ENCODE data around the gene MAP6D1. TPM values are rescaled to one million over a fixed set of nuclear protein-coding genes. Genes with fewer than 3 reads are reported as not detected.
A peak's percentile ranks its signal among the peaks of the same experiment; 100 is the strongest.
"Not testable (repeated sequence)": the region's sequence is repeated elsewhere in the genome, so short reads cannot be mapped to it uniquely, and the experiment has no call there.

The MAP6D1 gene
- total and polyA plus RNA-seq, 4 experiments from 2014 or later: 0.31 to 3.1 (median 1.0) TPM; not detected in 1

DNA sequence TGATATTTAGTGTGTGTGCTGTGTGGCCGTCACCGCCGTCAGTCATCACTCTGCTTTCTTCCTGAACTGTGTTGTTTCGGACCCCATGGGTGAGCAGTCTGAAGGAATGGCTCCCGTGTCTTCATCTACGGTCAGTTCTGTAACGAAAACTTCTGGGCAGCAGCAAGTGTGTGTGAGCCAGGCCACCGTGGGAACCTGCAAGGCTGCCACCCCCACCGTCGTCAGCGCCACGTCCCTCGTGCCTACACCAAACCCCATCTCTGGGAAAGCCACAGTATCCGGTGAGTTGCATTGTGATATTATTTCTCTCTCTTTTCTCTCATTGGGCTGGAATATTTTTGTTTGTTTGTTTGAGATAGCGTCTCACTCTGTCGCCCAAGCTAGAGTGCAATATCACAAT, 34.7 kb downstream of the MAP6D1 start:
- Mint-ChIP-seq H3K4me3 (no peak overlapping the region), H3K27me3 (no peaks in the 10 kb centered on the region), H3K36me3 (peaks cover 53 to 68% of the 10 kb centered on the region in 2 donors), H3K4me1 (peaks cover 5 to 12% (median 7%) of the 10 kb centered on the region in 4 donors), H3K27ac (peak overlapping the region in 2 of 7 donors; percentile 10 to 37), H3K9me3 (no peaks in the 10 kb centered on the region)
- no peaks in the 10 kb centered on the region for H3K4me1 ChIP-seq (ENCODE audit: insufficient read depth, low read length)
- ChIA-PET POLR2A (ENCODE audit: partially characterized antibody) (no interaction called here), CTCF (ENCODE audit: partially characterized antibody) (interaction anchor here (1.1 kb wide), 1 partner anchor 23 kb away, joined by 3 read pairs; no protein-coding TSS in a partner anchor)
- no peak overlapping the region for H3K27ac ChIP-seq (ENCODE audit: low read depth, low read length)
- no peaks in the 10 kb centered on the region for H3K9me3 ChIP-seq (ENCODE audit: control insufficient read depth in 1 of 2, low read length in 2 of 2)
- DNase-seq: no peak
- peaks cover 18% of the 10 kb centered on the region for H3K36me3 ChIP-seq (ENCODE audit: insufficient read depth, low read length)
- H3K4me3 ChIP-seq (ENCODE audit: low read length in 2 of 2): no peak overlapping the region
- no peaks in the 10 kb centered on the region for H3K27me3 ChIP-seq (ENCODE audit: insufficient read depth, low read length)
- intact Hi-C loops (cut with micrococcal nuclease): no loop called here

DNA sequence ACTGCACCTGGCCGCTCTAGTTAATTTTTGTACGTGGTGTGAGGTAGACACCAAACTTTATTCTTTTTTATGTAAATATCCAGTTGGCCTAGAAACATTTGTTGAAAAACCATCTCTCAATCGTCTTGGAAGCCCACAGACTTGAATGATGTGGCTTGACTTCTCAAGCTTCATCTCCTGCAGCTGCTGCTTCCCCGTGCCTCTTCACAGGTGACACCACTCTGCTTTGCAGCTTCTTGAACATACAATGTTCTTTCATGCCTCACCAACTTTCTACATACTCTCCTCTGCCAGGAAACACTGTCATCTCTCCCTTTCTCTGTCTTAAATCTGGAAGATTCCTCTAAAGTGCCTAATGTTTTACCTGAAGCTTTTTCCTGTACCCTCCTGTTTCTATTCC, 35.6 kb downstream of the MAP6D1 start:
- ChIA-PET POLR2A (ENCODE audit: partially characterized antibody) (no interaction called here), CTCF (ENCODE audit: partially characterized antibody) (interaction anchor here (1.8 kb wide), 1 partner anchor 23 kb away, joined by 10 read pairs; no protein-coding TSS in a partner anchor)
- H3K4me3 ChIP-seq (ENCODE audit: low read length in 2 of 2): no peak overlapping the region
- no peak overlapping the region for H3K27ac Mint-ChIP-seq
- H3K9me3 Mint-ChIP-seq: no peaks in the 10 kb centered on the region
- no peaks in the 10 kb centered on the region for H3K27me3 ChIP-seq (ENCODE audit: insufficient read depth, low read length)
- intact Hi-C loops (cut with micrococcal nuclease): no loop called here
- no peaks in the 10 kb centered on the region for H3K9me3 ChIP-seq (ENCODE audit: control insufficient read depth in 1 of 2, low read length in 2 of 2)
- no peaks in the 10 kb centered on the region for H3K4me1 ChIP-seq (ENCODE audit: insufficient read depth, low read length)
- H3K27ac ChIP-seq (ENCODE audit: low read depth, low read length): no peak overlapping the region
- peaks cover 18% of the 10 kb centered on the region for H3K36me3 ChIP-seq (ENCODE audit: insufficient read depth, low read length)
- H3K4me3 Mint-ChIP-seq: no peak overlapping the region
- peaks cover 54 to 70% of the 10 kb centered on the region in 2 donors for H3K36me3 Mint-ChIP-seq
- no peaks in the 10 kb centered on the region for H3K27me3 Mint-ChIP-seq
- DNase-seq: no peak
- peaks cover 5 to 12% (median 7%) of the 10 kb centered on the region in 4 donors for H3K4me1 Mint-ChIP-seq

DNA sequence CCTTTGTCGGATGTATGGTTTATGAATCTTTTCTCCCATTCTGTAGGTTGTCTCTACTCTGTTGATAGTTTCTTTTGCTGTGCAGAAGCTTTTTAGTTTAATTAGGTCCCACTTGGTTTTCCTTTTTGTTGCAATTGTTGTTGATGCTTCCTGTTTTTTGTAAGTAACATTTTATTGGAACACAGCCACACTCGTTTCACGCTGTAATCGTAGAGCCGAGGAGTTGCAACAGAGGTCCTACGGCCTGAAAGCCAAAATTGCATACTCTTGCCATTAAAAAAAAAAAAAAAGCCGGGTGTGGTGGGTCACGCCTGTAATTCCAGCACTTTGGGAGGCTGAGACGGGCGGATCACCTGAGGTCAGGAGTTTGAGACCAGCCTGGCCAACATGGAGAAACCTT, 40.9 kb downstream of the MAP6D1 start:
- H3K27me3 Mint-ChIP-seq; H3K27ac ChIP-seq (ENCODE audit: low read depth, low read length): not testable (repeated sequence)

DNA sequence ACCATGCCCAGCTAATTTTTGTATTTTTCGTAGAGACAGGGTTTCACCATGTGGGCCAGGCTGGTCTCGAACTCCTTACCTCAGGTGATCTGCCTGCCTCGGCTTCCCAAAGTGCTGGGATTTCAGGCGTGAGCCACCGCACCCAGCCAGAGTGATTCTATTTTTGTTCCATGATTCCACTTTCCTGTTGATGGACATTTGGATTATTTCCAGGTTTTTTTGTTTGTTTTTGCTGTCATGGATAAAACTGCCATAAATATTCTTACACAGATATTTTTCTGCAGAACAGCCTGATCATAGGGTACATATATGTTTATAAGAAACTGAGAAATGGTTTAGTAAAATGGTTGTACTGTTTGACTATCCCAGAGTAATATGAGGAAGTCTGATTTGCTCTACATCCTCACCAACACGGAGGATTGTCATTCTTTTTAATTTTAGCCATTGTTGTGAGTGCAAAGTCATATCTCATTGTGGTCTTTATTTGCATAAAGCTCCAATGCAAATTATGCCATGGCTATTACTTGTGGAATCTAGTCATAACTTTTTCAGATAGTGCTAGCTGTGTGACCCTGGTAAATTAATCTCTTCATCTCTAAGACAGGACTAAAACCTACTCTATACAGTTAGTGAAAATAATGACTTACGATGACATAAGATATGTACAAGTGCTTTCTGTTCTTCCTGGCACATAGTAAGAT, 42.7 kb downstream of the MAP6D1 start:
- intact Hi-C loops (cut with micrococcal nuclease): no loop called here
- Mint-ChIP-seq H3K4me1 (peaks cover 0 to 4% (median 0%) of the 10 kb centered on the region in 4 donors), H3K4me3 (no peak overlapping the region), H3K36me3 (peaks cover 55 to 75% of the 10 kb centered on the region in 2 donors), H3K9me3 (no peaks in the 10 kb centered on the region), H3K27ac (no peak overlapping the region), H3K27me3 (no peaks in the 10 kb centered on the region)
- no peak overlapping the region for H3K4me3 ChIP-seq (ENCODE audit: low read length in 2 of 2)
- H3K36me3 ChIP-seq (ENCODE audit: insufficient read depth, low read length): peaks cover 36% of the 10 kb centered on the region
- no peak overlapping the region for H3K27ac ChIP-seq (ENCODE audit: low read depth, low read length)
- ChIA-PET POLR2A (ENCODE audit: partially characterized antibody) (no interaction called here), CTCF (ENCODE audit: partially characterized antibody) (interaction anchor here (0.8 kb wide), 1 partner anchor 17 kb away, joined by 3 read pairs; no protein-coding TSS in a partner anchor)
- DNase-seq: no peak
- H3K9me3 ChIP-seq (ENCODE audit: control insufficient read depth in 1 of 2, low read length in 2 of 2): no peaks in the 10 kb centered on the region
- no peaks in the 10 kb centered on the region for H3K27me3 ChIP-seq (ENCODE audit: insufficient read depth, low read length)
- no peaks in the 10 kb centered on the region for H3K4me1 ChIP-seq (ENCODE audit: insufficient read depth, low read length)

More for the DNA sequence above, 40.9 kb downstream of the MAP6D1 start:
- ChIA-PET CTCF (ENCODE audit: partially characterized antibody) (interaction anchor here (0.8 kb wide), 1 partner anchor 17 kb away, joined by 3 read pairs; no protein-coding TSS in a partner anchor), POLR2A (ENCODE audit: partially characterized antibody) (interaction anchor here (0.6 kb wide), 1 partner anchor 111 kb away, joined by 6 read pairs; no protein-coding TSS in a partner anchor)
- H3K4me3 Mint-ChIP-seq; H3K4me1 ChIP-seq (ENCODE audit: insufficient read depth, low read length); DNase-seq; H3K4me3 ChIP-seq (ENCODE audit: low read length in 2 of 2); H3K27me3 ChIP-seq (ENCODE audit: insufficient read depth, low read length); H3K9me3 ChIP-seq (ENCODE audit: control insufficient read depth in 1 of 2, low read length in 2 of 2); intact Hi-C loops (cut with micrococcal nuclease); H3K9me3 Mint-ChIP-seq: not testable (repeated sequence)
- peaks cover 54 to 73% of the 10 kb centered on the region in 2 donors for H3K36me3 Mint-ChIP-seq
- H3K36me3 ChIP-seq (ENCODE audit: insufficient read depth, low read length): peaks cover 29% of the 10 kb centered on the region
- peak overlapping the region in 1 of 7 donors; percentile 35 for H3K27ac Mint-ChIP-seq
- peaks cover 5 to 12% (median 5%) of the 10 kb centered on the region in 4 donors for H3K4me1 Mint-ChIP-seq

DNA sequence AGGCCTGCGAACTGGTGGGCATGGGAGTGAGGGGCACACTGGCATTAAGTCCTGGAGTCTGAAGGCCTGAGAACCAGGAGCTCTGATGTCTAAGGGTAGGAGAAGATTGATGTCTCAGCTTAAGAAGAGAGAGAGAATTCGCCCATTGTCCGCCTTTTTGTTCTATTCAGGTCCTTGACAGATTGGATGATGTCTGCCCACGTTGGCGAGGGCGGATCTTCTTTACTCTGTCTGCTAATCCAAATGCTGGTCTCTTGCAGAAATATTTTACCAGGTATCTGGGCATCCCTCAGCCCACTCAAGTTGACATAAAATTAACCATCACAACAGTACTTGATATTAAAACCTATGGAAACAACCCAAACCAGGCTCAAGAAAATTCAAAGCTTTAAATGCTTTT, 44.1 kb downstream of the MAP6D1 start:
- H3K27ac ChIP-seq (ENCODE audit: low read depth, low read length): no peak overlapping the region
- Mint-ChIP-seq H3K27me3 (no peaks in the 10 kb centered on the region), H3K9me3 (no peaks in the 10 kb centered on the region), H3K36me3 (peaks cover 54 to 78% of the 10 kb centered on the region in 2 donors), H3K27ac (peak overlapping the region in 1 of 7 donors; percentile 32), H3K4me3 (no peak overlapping the region), H3K4me1 (peaks cover 0 to 4% (median 0%) of the 10 kb centered on the region in 4 donors)
- intact Hi-C loops (cut with micrococcal nuclease): no loop called here
- H3K36me3 ChIP-seq (ENCODE audit: insufficient read depth, low read length): peaks cover 42% of the 10 kb centered on the region
- CTCF ChIA-PET (ENCODE audit: partially characterized antibody): interaction anchor here (2.0 kb wide), 1 partner anchor 14 kb away, joined by 10 read pairs; no protein-coding TSS in a partner anchor
- no peaks in the 10 kb centered on the region for H3K27me3 ChIP-seq (ENCODE audit: insufficient read depth, low read length)
- POLR2A ChIA-PET (ENCODE audit: partially characterized antibody): no interaction called here
- H3K9me3 ChIP-seq (ENCODE audit: control insufficient read depth in 1 of 2, low read length in 2 of 2): no peaks in the 10 kb centered on the region
- DNase-seq: no peak
- H3K4me1 ChIP-seq (ENCODE audit: insufficient read depth, low read length): no peaks in the 10 kb centered on the region
- no peak overlapping the region for H3K4me3 ChIP-seq (ENCODE audit: low read length in 2 of 2)

DNA sequence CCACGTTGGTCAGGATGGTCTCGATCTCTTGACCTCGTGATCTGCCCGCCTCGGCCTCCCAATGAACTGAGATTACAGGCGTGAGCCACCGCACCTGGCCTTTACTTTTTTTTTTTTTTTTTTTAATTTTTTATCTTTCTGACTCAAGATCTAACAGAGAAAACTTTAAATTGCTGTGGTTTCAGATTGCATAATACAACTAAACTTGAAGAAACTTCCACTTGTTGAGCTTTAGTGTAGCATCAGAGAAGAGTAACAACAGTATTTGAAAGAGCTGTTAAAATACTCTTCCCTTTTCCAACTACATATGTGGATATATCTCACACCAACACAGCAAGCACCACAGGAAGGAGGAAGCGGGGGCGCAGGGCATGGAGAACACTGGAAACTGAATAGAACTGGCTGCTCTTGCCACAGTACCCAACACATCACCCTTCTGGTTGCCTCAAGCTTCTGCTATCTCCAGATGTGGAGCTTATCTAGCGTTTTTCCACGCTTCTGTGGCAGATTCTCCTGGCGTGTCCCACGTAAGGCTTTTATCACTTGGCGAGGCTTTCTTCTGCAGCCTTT, 45.4 kb downstream of the MAP6D1 start:
- CTCF ChIA-PET (ENCODE audit: partially characterized antibody): interaction anchor here (0.7 to 2.0 kb wide), 2 partner anchors 13 to 382 kb away, joined by 3 to 10 read pairs; no protein-coding TSS in a partner anchor
- no peaks in the 10 kb centered on the region for H3K27me3 Mint-ChIP-seq
- no peaks in the 10 kb centered on the region for H3K27me3 ChIP-seq (ENCODE audit: insufficient read depth, low read length)
- no peak overlapping the region for H3K4me3 Mint-ChIP-seq
- H3K27ac Mint-ChIP-seq: no peak overlapping the region
- peaks cover 0 to 4% (median 0%) of the 10 kb centered on the region in 4 donors for H3K4me1 Mint-ChIP-seq
- no peak overlapping the region for H3K4me3 ChIP-seq (ENCODE audit: low read length in 2 of 2)
- H3K36me3 ChIP-seq (ENCODE audit: insufficient read depth, low read length): peaks cover 41% of the 10 kb centered on the region
- POLR2A ChIA-PET (ENCODE audit: partially characterized antibody): no interaction called here
- intact Hi-C loops (cut with micrococcal nuclease): no loop called here
- H3K9me3 Mint-ChIP-seq: no peaks in the 10 kb centered on the region
- peaks cover 53 to 82% of the 10 kb centered on the region in 2 donors for H3K36me3 Mint-ChIP-seq
- DNase-seq: no peak
- H3K27ac ChIP-seq (ENCODE audit: low read depth, low read length): no peak overlapping the region
- no peaks in the 10 kb centered on the region for H3K4me1 ChIP-seq (ENCODE audit: insufficient read depth, low read length)
- H3K9me3 ChIP-seq (ENCODE audit: control insufficient read depth in 1 of 2, low read length in 2 of 2): no peaks in the 10 kb centered on the region

DNA sequence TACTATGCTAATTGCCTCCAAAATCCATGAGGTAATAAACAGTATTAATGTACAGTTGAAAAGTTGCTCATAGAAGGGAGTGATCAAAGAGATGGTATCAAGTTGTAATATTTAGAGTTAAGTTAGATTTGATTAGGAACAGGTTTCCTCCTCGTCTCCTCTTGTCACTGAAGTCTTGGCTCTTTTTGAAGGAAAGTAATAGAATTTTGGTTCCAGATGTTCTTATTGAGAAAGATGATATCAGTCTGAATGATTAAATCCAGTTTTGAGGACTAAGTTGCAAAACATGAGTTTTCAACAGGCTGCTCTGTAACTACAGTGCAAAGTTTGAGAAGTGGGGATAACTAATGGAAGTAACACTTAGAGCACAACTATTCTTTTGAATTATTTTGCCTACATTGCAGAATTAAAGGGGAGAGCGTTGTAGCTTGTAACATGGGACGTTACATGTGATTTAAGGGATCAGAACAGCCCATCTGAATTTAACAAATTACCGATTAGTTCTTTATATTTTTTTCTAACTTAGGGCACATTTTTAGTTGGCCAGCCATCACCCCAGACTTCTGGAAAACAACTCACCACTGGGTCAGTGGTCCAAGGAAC, 48.3 kb downstream of the MAP6D1 start:
- Histone ChIP-seq H3K9me3 (ENCODE audit: control insufficient read depth in 1 of 2, low read length in 2 of 2) (no peaks in the 10 kb centered on the region), H3K36me3 (ENCODE audit: insufficient read depth, low read length) (peaks cover 34% of the 10 kb centered on the region), H3K4me1 (ENCODE audit: insufficient read depth, low read length) (no peaks in the 10 kb centered on the region), H3K27ac (ENCODE audit: low read depth, low read length) (no peak overlapping the region), H3K27me3 (ENCODE audit: insufficient read depth, low read length) (no peaks in the 10 kb centered on the region), H3K4me3 (ENCODE audit: low read length in 2 of 2) (no peak overlapping the region)
- Mint-ChIP-seq H3K4me1 (no peaks in the 10 kb centered on the region), H3K27me3 (no peaks in the 10 kb centered on the region), H3K9me3 (no peaks in the 10 kb centered on the region), H3K4me3 (no peak overlapping the region), H3K36me3 (peaks cover 59 to 81% of the 10 kb centered on the region in 2 donors), H3K27ac (peak overlapping the region in 1 of 7 donors; percentile 31)
- ChIA-PET CTCF (ENCODE audit: partially characterized antibody) (interaction anchor here (2.0 kb wide), 1 partner anchor 11 kb away, joined by 11 read pairs; no protein-coding TSS in a partner anchor), POLR2A (ENCODE audit: partially characterized antibody) (no interaction called here)
- intact Hi-C loops (cut with micrococcal nuclease): no loop called here
- DNase-seq: no peak

Data from CD4-positive, alpha-beta memory T cell (primary cell).